ENCODE measurements around the gene ACO2.

DNA sequence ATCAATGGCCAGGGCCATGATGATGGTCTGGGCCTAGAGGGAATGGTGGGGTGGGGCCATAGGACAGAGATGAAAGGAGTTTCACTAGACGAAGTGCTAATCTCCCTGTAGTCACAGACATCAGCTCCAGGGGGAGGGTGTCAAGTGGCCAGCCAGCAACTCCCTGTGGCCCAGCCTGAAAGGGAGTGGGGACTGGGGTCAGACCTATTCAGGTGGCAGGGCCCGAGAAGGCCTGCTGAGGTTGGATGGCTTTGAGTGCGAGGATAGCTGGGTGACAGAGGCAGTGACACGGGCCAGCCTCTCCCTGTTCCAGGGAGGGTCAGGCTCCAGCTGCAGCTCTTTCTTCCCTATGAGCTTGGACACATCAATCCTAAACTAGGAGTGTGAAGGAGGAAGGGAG, 33.4 kb upstream of the ACO2 start:
- TF ChIP-seq, protein P1, sequence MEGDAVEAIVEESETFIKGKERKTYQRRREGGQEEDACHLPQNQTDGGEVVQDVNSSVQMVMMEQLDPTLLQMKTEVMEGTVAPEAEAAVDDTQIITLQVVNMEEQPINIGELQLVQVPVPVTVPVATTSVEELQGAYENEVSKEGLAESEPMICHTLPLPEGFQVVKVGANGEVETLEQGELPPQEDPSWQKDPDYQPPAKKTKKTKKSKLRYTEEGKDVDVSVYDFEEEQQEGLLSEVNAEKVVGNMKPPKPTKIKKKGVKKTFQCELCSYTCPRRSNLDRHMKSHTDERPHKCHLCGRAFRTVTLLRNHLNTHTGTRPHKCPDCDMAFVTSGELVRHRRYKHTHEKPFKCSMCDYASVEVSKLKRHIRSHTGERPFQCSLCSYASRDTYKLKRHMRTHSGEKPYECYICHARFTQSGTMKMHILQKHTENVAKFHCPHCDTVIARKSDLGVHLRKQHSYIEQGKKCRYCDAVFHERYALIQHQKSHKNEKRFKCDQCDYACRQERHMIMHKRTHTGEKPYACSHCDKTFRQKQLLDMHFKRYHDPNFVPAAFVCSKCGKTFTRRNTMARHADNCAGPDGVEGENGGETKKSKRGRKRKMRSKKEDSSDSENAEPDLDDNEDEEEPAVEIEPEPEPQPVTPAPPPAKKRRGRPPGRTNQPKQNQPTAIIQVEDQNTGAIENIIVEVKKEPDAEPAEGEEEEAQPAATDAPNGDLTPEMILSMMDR (IDR thresholded peaks at IDR 0.05; ENCODE audit: insufficient read depth, low read depth, low read length): no peak
- TF ChIP-seq EZH2 (IDR thresholded peaks at IDR 0.05; ENCODE audit: insufficient read depth, low read length): no peak

Measured in astrocyte (in vitro differentiated cells and primary cell).